ENCODE results near the gene SGCD. TPM values are rescaled to one million over a fixed set of nuclear protein-coding genes. Genes with fewer than 3 reads are reported as not detected.

Gene SGCD
- total and polyA plus RNA-seq, 10 donors = 0.26 to 5.3 (median 1.3) TPM

GRCh38 chr5:156561651-156562050 is 234.7 kb downstream of the SGCD start:
- no peaks in the 10 kb centered on the region for H3K4me1 ChIP-seq
- WGBS, 5 donors = 76 to 93% (median 82%) methylated on average over 1 of the region's 1 CpG
- no peak for TF ChIP-seq CTCF (IDR thresholded peaks at IDR 0.05 in 8 of 11, conservative IDR thresholded peaks at IDR 0.05 in 3 of 11)
- no peak for TF ChIP-seq POLR2AphosphoS5 (IDR thresholded peaks at IDR 0.05)
- TF ChIP-seq POLR2A (IDR thresholded peaks at IDR 0.05) = no peak
- H3K27ac ChIP-seq = no peak overlapping the region
- H3K27me3 ChIP-seq (replicated peaks in 1 of 7) = no peaks in the 10 kb centered on the region
- no peak for DNase-seq
- no peaks in the 10 kb centered on the region for H3K9me3 ChIP-seq
- intact Hi-C loops (cut with DNase I; ENCODE audit: low total_unique reads) = no loop called here
- H3K4me3 ChIP-seq = no peak overlapping the region
- H3K36me3 ChIP-seq = no peaks in the 10 kb centered on the region

GRCh38 chr5:156570615-156571014 is 243.7 kb downstream of the SGCD start:
- Histone ChIP-seq H3K36me3 (no peaks in the 10 kb centered on the region), H3K4me3 (no peak overlapping the region), H3K9me3 (no peaks in the 10 kb centered on the region), H3K27me3 (replicated peaks in 1 of 7) (no peaks in the 10 kb centered on the region), H3K4me1 (no peaks in the 10 kb centered on the region), H3K27ac (no peak overlapping the region)
- intact Hi-C loops (cut with DNase I; ENCODE audit: low total_unique reads) = no loop called here
- no peak for TF ChIP-seq POLR2AphosphoS5 (IDR thresholded peaks at IDR 0.05)
- no peak for TF ChIP-seq POLR2A (IDR thresholded peaks at IDR 0.05)
- TF ChIP-seq CTCF (IDR thresholded peaks at IDR 0.05 in 8 of 11, conservative IDR thresholded peaks at IDR 0.05 in 3 of 11) = no peak
- no peak for DNase-seq

- H3K27ac ChIP-seq = no peak overlapping the region
These were observed 254.8 kb downstream of the SGCD start for GRCh38 chr5:156581725-156582124.

GRCh38 chr5:156582193-156582598 is 255.2 kb downstream of the SGCD start:
- H3K4me3 ChIP-seq = no peak overlapping the region
- WGBS, 5 donors = 47 to 58% (median 54%) methylated on average over 2 of the region's 2 CpGs
- no peak for DNase-seq
- TF ChIP-seq CTCF (IDR thresholded peaks at IDR 0.05 in 8 of 11, conservative IDR thresholded peaks at IDR 0.05 in 3 of 11) = no peak
- no peak for TF ChIP-seq POLR2A (IDR thresholded peaks at IDR 0.05)
- no peak for TF ChIP-seq POLR2AphosphoS5 (IDR thresholded peaks at IDR 0.05)
- H3K27me3 ChIP-seq (replicated peaks in 1 of 7) = peaks cover 0 to 8% (median 0%) of the 10 kb centered on the region in 7 donors
- intact Hi-C loops (cut with DNase I; ENCODE audit: low total_unique reads) = no loop called here
- H3K9me3 ChIP-seq = peaks cover 0 to 25% (median 10%) of the 10 kb centered on the region in 8 donors
- H3K4me1 ChIP-seq = no peaks in the 10 kb centered on the region
- no peak overlapping the region for H3K27ac ChIP-seq
- H3K36me3 ChIP-seq = no peaks in the 10 kb centered on the region

More at GRCh38 chr5:156581725-156582124, 254.8 kb downstream of the SGCD start:
- no peaks in the 10 kb centered on the region for H3K4me1 ChIP-seq
- peaks cover 0 to 8% (median 0%) of the 10 kb centered on the region in 7 donors for H3K27me3 ChIP-seq (replicated peaks in 1 of 7)
- intact Hi-C loops (cut with DNase I; ENCODE audit: low total_unique reads) = no loop called here
- no peaks in the 10 kb centered on the region for H3K36me3 ChIP-seq
- no peak for DNase-seq
- no peak for TF ChIP-seq CTCF (IDR thresholded peaks at IDR 0.05 in 8 of 11, conservative IDR thresholded peaks at IDR 0.05 in 3 of 11)
- TF ChIP-seq POLR2A (IDR thresholded peaks at IDR 0.05) = no peak
- no peak for TF ChIP-seq POLR2AphosphoS5 (IDR thresholded peaks at IDR 0.05)
- no peak overlapping the region for H3K4me3 ChIP-seq
- H3K9me3 ChIP-seq = peaks cover 0 to 25% (median 10%) of the 10 kb centered on the region in 8 donors
- WGBS, 5 donors = 66 to 90% (median 80%) methylated on average over 3 of the region's 3 CpGs

Measured in spleen (tissue), 11 donors.